ENCODE data around the gene SSBP4.

- TF ChIP-seq CTCF (IDR thresholded peaks at IDR 0.05): no peak
- TF ChIP-seq POLR2A (IDR thresholded peaks at IDR 0.05): no peak
These were observed 22.0 kb downstream of the SSBP4 start for GRCh38 chr19:18440936-18441803.
